GM23338 (cell line): Measurements from ENCODE around the gene OR2S2. TPM values are rescaled to one million over a fixed set of nuclear protein-coding genes. Genes with fewer than 3 reads are reported as not detected.
"Not testable (repeated sequence)": the region's sequence is repeated elsewhere in the genome, so short reads cannot be mapped to it uniquely, and the experiment has no call there.

Experiments used
- ATAC-seq: fragments of 200-7000 bp; cut with Tn5 transposase; 3 replicates; pipeline ENCODE4 v1.9.1; 2020
- DNase-seq: peaks from one replicate; pipeline ENCODE4 v3.0.0-alpha.2; 2015; ENCODE audit warnings: low spot score
- H2AFZ ChIP-seq: fragments of 200-600 bp; sonication (generic); 2 replicates; pipeline ENCODE4 v1.8.0; 2016; ENCODE audit warnings: antibody characterized with exemption, mild to moderate bottlenecking, moderate library complexity
- H3F3A ChIP-seq: fragments of 200-600 bp; sonication (generic); replicated peaks from 2 replicates; pipeline ENCODE4 v1.8.0; 2017; ENCODE audit warnings: antibody characterized with exemption, mixed run types, low read depth
- H3K27ac ChIP-seq: fragments of 200-600 bp; sonication (generic); 2 replicates; pipeline ENCODE4 v1.6.1; 2016; ENCODE audit warnings: low read depth
- H3K27me3 ChIP-seq: fragments of 200-600 bp; sonication (generic); 2 replicates; pipeline ENCODE4 v1.8.0; 2016; ENCODE audit warnings: mild to moderate bottlenecking, mixed run types, moderate library complexity; ENCODE audit not compliant: insufficient read depth
- H3K36me3 ChIP-seq: fragments of 200-600 bp; sonication (generic); 2 replicates; pipeline ENCODE4 v1.8.0; 2016; ENCODE audit warnings: mild to moderate bottlenecking; ENCODE audit not compliant: insufficient read depth
- H3K4me1 ChIP-seq: fragments of 200-600 bp; sonication (generic); 2 replicates; pipeline ENCODE4 v1.8.0; 2016; ENCODE audit warnings: mild to moderate bottlenecking, moderate library complexity; ENCODE audit not compliant: insufficient read depth
- H3K4me2 ChIP-seq: fragments of 200-600 bp; sonication (generic); 2 replicates; pipeline ENCODE4 v1.7.1; 2017; ENCODE audit warnings: mixed run types
- H3K4me3 ChIP-seq: fragments of 200-600 bp; sonication (generic); 2 replicates; pipeline ENCODE4 v1.6.1; 2016; ENCODE audit warnings: mixed run types
- H3K79me2 ChIP-seq: fragments of 200-600 bp; sonication (generic); replicated peaks from 2 replicates; pipeline ENCODE4 v1.8.0; 2017; ENCODE audit warnings: mild to moderate bottlenecking; ENCODE audit not compliant: insufficient read depth
- H3K9me2 ChIP-seq: fragments of 200-600 bp; sonication (generic); 2 replicates; pipeline ENCODE4 v1.8.0; 2017; ENCODE audit not compliant: insufficient read depth
- H4K20me1 ChIP-seq: fragments of 200-600 bp; sonication (generic); replicated peaks from 2 replicates; pipeline ENCODE4 v1.8.0; 2017; ENCODE audit warnings: mild to moderate bottlenecking; ENCODE audit not compliant: insufficient read depth
- H3K27ac Mint-ChIP-seq: 2 replicates; pipeline ENCODE4 v1.8.0; 2020; ENCODE audit warnings: inconsistent platforms, mild to moderate bottlenecking, moderate library complexity, mixed read lengths
- H3K27me3 Mint-ChIP-seq: 3 replicates; pipeline ENCODE4 v1.8.0; 2022; ENCODE audit warnings: low read depth, mild to moderate bottlenecking, moderate library complexity, mixed read lengths, inconsistent platforms; ENCODE audit not compliant: insufficient read depth, poor library complexity
- H3K36me3 Mint-ChIP-seq: 3 replicates; pipeline ENCODE4 v1.8.0; 2021; ENCODE audit warnings: low read depth, mild to moderate bottlenecking, inconsistent platforms, moderate library complexity, mixed read lengths
- H3K4me1 Mint-ChIP-seq: 3 replicates; pipeline ENCODE4 v1.8.0; 2020; ENCODE audit warnings: mild to moderate bottlenecking, inconsistent platforms, mixed read lengths
- H3K4me3 Mint-ChIP-seq: 3 replicates; pipeline ENCODE4 v1.8.0; 2021; ENCODE audit warnings: moderate library complexity, mild to moderate bottlenecking, inconsistent platforms, mixed read lengths
- H3K9me3 Mint-ChIP-seq: 3 replicates; pipeline ENCODE4 v1.8.0; 2020; ENCODE audit warnings: moderate library complexity, mild to moderate bottlenecking, inconsistent platforms, mixed read lengths
- CREB1 ChIP-seq: fragments of 250-450 bp; sonication (Bioruptor Pico); IDR thresholded peaks from 2 replicates; pipeline ENCODE4 v1.5.0; 2020; ENCODE audit warnings: low read depth, mild to moderate bottlenecking, moderate library complexity
- CTCF ChIP-seq, 2 experiments: fragments of 200-600 bp in 1 of 2; sonication (generic) in 1 of 2; conservative IDR thresholded peaks; 2 replicates each; pipeline versions ENCODE4 v1.5.1 to v1.6.1; 2016 to 2017; ENCODE audit warnings: antibody characterized with exemption in 2 of 2, low read depth in 2 of 2, mild to moderate bottlenecking in 2 of 2, moderate library complexity in 1 of 2
- EZH2 ChIP-seq: fragments of 200-600 bp; sonication (generic); IDR thresholded peaks from one replicate; pipeline ENCODE4 v1.8.0; 2017; ENCODE audit warnings: antibody characterized with exemption, mild to moderate bottlenecking, low read depth; ENCODE audit not compliant: unreplicated experiment
- NANOG ChIP-seq: IDR thresholded peaks from 2 replicates; pipeline ENCODE4 v1.6.1; 2016; ENCODE audit warnings: antibody characterized with exemption, borderline replicate concordance
- REST ChIP-seq: IDR thresholded peaks from one replicate; pipeline ENCODE4 v1.6.1; 2018; ENCODE audit warnings: antibody characterized with exemption; ENCODE audit not compliant: unreplicated experiment
- ZNF331 ChIP-seq: fragments of 250-450 bp; sonication (Bioruptor Pico); IDR thresholded peaks from 2 replicates; pipeline ENCODE4 v1.5.0; 2020; ENCODE audit warnings: low read depth, mild to moderate bottlenecking, moderate library complexity
- polyA plus RNA-seq: library from polyadenylated mRNA; unstranded; fragments of >200 nt; fragmentation: Nextera tagmentation; extraction: Ambion mirVana; gene quantifications from 2 replicates; pipeline ENCODE4 v1.2.1, GENCODE V29; 2016
- total RNA-seq: library from RNA; depleted of rRNA; stranded (reverse); fragments of >200 nt; shearing (Covaris generic); gene quantifications from 2 replicates; pipeline ENCODE4 v1.2.3, GENCODE V29; 2014

Gene OR2S2
- total and polyA plus RNA-seq, 2 experiments from 2014 or later = not detected

- peaks cover 5% of the 10 kb centered on the region for H3K27me3 Mint-ChIP-seq
- DNase-seq (no peak), ATAC-seq (no peak)
- Histone ChIP-seq H3K36me3 (no peaks in the 10 kb centered on the region), H2AFZ (no peak overlapping the region), H3K27me3 (no peaks in the 10 kb centered on the region), H3K4me3 (no peak overlapping the region), H3K4me2 (no peak overlapping the region), H4K20me1 (no peaks in the 10 kb centered on the region), H3K27ac (no peak overlapping the region), H3K9me2 (no peaks in the 10 kb centered on the region; the same call in 1 of the 2 replicates), H3K79me2 (no peaks in the 10 kb centered on the region), H3K4me1 (no peaks in the 10 kb centered on the region), H3F3A (no peaks in the 10 kb centered on the region)
- H3K4me3 Mint-ChIP-seq = no peak overlapping the region
- TF ChIP-seq NANOG = no peak
- TF ChIP-seq REST = no peak
- no peak for TF ChIP-seq CTCF (conservative IDR thresholded peaks at IDR 0.05; ENCODE audit: low read depth in 2 of 2)
- peaks cover 18% of the 10 kb centered on the region for H3K9me3 Mint-ChIP-seq
- no peaks in the 10 kb centered on the region for H3K36me3 Mint-ChIP-seq
- no peak overlapping the region for H3K27ac Mint-ChIP-seq
- no peaks in the 10 kb centered on the region; the same call in 2 of the 3 replicates for H3K4me1 Mint-ChIP-seq
Observed at GRCh38 chr9:35998333-35998732, 40.4 kb upstream of the OR2S2 start.

- not testable (repeated sequence) for H3K4me1 Mint-ChIP-seq
Observed at GRCh38 chr9:35997016-35997415, 39.1 kb upstream of the OR2S2 start.

GRCh38 chr9:35996358-35996970 lies 38.5 kb upstream of the OR2S2 start:
- H3K27ac Mint-ChIP-seq = no peak overlapping the region
- no peak overlapping the region for H2AFZ ChIP-seq
- H3K4me1 ChIP-seq = no peaks in the 10 kb centered on the region
- no peak overlapping the region for H3K4me3 Mint-ChIP-seq
- no peaks in the 10 kb centered on the region for H3K36me3 ChIP-seq
- no peaks in the 10 kb centered on the region for H4K20me1 ChIP-seq
- H3K4me3 ChIP-seq = no peak overlapping the region
- no peak overlapping the region for H3K4me2 ChIP-seq
- ATAC-seq = peak; percentile 89
- no peaks in the 10 kb centered on the region for H3K36me3 Mint-ChIP-seq
- no peaks in the 10 kb centered on the region for H3F3A ChIP-seq
- peak; percentile 54 for DNase-seq
- H3K79me2 ChIP-seq = no peaks in the 10 kb centered on the region
- H3K9me3 Mint-ChIP-seq = peaks cover 18% of the 10 kb centered on the region
- H3K27me3 Mint-ChIP-seq = peaks cover 3% of the 10 kb centered on the region
- H3K9me2 ChIP-seq = no peaks in the 10 kb centered on the region; the same call in 1 of the 2 replicates
- no peaks in the 10 kb centered on the region for H3K4me1 Mint-ChIP-seq
- H3K27me3 ChIP-seq = no peaks in the 10 kb centered on the region
- no peak overlapping the region for H3K27ac ChIP-seq
- TF ChIP-seq EZH2 = no peak
- TF ChIP-seq NANOG = no peak
- no peak for TF ChIP-seq ZNF331 (CRISPR knock-in tag)
- no peak for TF ChIP-seq CREB1 (CRISPR knock-in tag)
- TF ChIP-seq REST = no peak

More at GRCh38 chr9:35997016-35997415, 39.1 kb upstream of the OR2S2 start:
- not testable (repeated sequence) for ATAC-seq, DNase-seq, H3K9me2 ChIP-seq, H3K27me3 Mint-ChIP-seq, H3K27me3 ChIP-seq, H3K4me2 ChIP-seq, H3K4me3 ChIP-seq, H3K36me3 ChIP-seq, H3K27ac ChIP-seq, H3F3A ChIP-seq, H3K4me3 Mint-ChIP-seq, H3K79me2 ChIP-seq, H2AFZ ChIP-seq, H3K36me3 Mint-ChIP-seq, H4K20me1 ChIP-seq, H3K27ac Mint-ChIP-seq, H3K4me1 ChIP-seq
- peaks cover 18% of the 10 kb centered on the region for H3K9me3 Mint-ChIP-seq
